GM21737 (cell line): ENCODE data around the gene PROK1.
"Not testable (repeated sequence)": the region's sequence is repeated elsewhere in the genome, so short reads cannot be mapped to it uniquely, and the experiment has no call there.

Experiments
- ATAC-seq: cut with Tn5 transposase; IDR thresholded peaks from one replicate; pipeline ENCODE4 v1.9.1; 2021; ENCODE audit warnings: mild to moderate bottlenecking, moderate library complexity; ENCODE audit not compliant: unreplicated experiment

The PROK1 gene, protein sequence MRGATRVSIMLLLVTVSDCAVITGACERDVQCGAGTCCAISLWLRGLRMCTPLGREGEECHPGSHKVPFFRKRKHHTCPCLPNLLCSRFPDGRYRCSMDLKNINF

DNA sequence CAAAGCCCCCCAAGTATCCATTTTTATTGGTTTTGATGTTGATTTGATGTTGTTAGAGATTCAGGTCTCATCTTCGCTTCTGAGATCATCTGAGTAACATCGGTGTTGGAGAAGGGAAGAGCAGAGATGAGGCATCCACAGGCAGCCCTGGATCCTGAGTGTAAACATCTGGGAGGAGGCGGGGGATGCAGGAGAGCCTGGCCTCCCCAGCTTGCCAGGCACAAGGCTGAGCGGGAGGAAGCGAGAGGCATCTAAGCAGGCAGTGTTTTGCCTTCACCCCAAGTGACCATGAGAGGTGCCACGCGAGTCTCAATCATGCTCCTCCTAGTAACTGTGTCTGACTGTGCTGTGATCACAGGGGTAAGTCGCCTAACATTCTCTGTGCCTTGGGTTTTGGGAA lies at the start of gene PROK1:
PROK1 (plus strand) TSS at position 221 of the 400 bp plus-strand sequence; CDS start at position 289, 68 bp downstream.
- ATAC-seq: no peak

DNA sequence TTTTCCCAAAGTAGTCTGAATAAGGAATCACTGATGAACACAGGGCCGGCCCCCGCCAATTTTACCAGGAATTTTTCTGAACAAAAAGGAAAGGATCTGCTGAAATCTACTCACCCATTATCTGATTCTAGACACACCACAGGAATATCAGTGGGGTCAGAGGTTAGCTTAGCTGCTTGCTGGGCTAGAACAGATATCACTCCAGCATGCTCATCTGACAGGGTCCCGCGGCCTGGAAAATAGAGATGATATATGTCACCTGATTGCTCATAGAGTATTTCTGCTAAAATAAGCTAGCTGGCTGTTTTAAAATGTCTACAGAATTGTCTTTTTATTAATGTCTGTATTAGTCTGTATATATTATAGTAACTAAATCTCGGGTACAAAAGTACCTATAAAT lies 47.1 kb upstream of the PROK1 start:
- ATAC-seq: no peak

DNA sequence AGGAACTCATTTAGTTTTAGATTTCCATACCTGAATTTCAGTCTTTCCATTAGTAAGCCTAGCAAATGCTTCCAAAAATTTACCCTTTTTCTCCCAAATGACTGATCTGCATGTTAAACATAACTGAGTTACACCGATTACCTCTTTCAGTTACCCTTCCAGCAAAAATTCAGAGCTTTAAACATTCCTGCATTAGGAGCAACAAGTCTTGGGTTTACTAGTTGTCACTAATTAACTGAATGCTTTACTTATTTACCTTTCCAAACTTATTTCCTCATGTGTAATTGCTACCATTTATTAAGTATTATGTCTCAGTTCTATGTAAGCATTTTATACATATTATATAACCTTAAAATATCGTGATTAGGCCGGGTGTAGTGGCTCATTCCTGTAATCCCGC lies 46.5 kb upstream of the PROK1 start:
- no peak for ATAC-seq

DNA sequence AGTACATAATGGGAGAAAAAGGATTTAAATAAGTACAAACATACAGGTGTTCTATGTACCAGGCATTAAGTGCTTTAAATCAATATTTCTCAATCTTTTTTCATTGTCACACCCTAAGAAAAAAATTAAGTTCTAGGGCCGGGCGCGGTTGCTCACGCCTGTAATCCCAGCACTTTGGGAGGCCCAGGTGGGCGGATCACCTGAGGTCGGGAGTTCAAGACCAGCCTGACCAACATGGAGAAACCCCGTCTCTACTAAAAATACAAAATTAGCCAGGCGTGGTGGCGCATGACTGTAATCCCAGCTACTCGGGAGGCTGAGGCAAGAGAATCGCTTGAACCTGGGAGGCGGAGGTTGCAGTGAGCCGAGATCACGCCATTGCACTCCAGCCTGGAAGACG lies 44.5 kb upstream of the PROK1 start:
- ATAC-seq: not testable (repeated sequence)

DNA sequence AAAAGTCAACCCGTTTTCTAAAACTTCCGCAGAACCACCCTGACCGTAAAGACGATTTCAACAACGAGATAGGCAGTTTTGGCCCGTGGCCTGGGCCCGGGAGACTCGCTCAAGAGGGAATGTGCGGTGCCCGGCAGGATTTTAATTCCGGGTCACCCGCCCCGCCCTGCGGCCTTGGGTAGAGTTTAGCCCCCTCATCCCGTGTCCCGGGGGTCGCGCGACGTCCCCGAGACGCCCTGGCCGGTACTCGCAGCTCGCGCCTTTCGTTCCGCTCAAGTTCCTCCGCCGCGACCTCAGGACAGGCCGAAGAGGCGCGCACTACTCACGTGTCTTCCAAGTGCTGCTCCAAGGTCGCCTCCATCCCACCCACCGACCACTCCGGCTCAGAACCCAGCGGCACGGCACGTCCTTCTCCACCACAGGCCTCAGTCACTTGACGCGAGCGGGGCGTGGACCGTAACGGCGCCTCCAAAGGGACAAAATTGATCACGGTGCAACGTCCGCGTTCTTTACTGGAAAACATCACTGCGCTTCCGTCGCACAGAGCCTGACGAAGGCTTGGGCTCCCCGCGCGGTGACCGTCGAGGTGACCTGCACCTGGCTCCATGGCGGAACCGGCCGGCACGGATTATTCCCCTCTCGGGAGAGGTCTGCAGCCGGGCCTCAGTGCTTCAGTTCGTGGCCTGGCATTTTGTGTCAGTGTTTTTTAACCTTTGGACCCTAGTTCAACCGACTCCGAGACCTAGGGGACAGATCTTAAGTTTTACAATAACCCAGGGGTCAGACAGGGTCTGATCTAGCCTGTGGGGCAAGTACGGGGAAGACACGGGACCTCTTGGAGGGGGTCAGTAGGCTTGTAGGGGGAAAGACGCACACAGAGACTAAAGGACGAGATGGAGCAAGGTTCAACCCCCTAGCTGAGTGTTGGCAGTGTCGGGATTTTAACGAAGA lies 43.4 kb upstream of the PROK1 start, which contains the start of gene LAMTOR5:
LAMTOR5 (minus strand) TSS at position 435 of the 951 bp plus-strand sequence; CDS start at position 361, 74 bp downstream.
- peak; percentile 73 for ATAC-seq

DNA sequence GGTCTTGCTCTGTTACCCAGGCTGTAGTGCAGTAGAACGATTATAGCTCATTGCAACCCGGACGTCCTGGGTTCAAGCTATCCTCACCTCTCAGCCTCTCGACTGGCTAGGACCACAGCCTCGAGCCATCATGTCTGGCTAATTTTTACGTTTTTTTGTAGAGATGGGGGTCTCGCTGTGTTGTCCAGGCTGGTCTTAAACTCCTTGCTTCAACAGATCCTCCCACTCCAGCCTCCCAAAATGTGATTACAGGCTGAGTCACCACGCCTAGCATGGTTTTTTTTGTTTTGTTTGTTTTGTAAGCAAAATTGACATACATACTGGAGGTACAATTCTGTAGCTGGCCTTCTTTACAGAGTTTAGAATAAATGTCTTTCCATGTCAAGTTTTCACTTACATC lies 42.5 kb upstream of the PROK1 start:
- ATAC-seq: no peak

DNA sequence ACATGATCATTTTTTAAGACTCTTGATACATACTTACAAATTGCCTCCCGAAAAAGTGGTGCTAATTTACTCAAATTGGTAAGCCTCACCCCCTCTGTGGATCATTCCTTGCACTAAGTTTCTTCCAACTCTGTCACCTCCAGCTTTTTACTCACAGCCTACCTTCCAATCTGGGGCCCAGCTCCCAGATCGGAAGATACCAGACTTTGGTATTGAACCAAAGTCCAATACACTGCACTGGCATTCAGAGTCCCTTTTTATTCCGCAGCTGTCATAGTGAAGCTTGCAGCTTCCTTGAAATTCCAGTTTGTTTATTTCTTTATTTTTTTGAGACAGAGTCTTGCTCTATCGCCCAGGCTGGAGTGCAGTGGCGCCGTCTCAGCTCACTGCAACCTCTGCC lies 41.6 kb upstream of the PROK1 start:
- ATAC-seq: no peak

DNA sequence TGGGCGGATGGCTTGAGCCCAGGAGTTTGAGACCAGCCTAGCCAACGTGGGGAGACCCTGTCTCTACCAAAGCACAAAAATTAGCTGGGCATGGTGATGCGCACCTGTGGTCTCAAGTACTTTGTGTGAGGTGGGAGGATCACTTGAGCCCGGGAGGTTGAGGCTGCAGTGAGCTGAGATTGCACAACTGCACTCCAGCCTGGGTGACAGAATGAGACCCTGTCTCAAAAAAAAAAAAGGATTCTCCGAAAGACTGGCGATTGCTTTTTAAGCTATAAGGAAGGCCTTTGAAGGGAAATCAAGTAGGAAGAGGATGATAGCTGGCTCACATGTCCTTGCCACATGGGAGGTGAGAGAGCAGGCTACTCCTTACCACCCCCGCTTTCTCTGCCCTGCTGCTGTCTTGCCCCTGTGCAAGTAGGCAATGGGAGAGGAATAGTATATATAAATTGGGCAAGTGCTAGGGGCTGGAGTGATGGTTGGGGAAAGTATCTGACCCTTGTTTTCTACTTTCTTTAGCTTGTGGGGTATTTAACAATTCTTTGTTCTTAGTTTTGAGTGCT lies 39.7 kb upstream of the PROK1 start:
- ATAC-seq: no peak

DNA sequence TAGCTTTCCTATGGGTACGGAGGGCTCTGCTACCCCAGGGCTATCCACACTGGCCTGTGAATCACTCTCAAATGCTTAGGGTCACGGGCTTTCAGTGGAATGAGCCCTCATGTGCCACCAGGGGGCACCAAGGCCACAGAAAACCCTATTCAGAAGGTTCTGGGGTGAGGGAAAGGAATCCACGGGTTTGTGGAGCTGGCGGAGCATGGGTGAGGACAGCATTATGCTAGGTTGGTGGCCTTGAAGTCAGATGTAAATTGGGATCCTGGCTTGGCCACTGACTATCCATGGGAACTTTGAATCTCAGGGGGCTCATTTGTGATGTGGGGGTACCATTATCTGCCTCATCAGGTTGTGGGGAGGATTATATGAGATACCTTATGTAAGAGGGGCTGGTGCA lies 38.4 kb upstream of the PROK1 start:
- ATAC-seq: no peak

DNA sequence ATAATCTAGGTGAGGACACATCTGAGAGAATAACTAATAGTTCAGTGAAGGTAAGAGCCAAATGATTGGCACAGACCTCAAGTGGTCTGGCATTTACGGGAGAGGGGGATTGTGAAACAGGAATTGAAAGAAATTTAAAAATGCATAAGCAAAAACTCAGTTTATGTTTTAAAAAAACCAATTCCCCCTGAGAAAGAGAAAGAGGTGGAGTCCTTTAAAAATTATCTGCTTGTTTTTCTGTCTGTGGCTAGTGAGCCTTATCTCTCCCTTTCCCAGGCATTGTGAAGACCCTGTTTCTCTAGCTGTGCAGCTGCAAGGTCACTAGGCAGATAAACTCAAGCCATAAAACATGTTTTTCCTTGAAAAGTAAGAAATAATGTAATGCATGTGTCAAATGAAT lies 37.9 kb upstream of the PROK1 start:
- ATAC-seq: not testable (repeated sequence)

DNA sequence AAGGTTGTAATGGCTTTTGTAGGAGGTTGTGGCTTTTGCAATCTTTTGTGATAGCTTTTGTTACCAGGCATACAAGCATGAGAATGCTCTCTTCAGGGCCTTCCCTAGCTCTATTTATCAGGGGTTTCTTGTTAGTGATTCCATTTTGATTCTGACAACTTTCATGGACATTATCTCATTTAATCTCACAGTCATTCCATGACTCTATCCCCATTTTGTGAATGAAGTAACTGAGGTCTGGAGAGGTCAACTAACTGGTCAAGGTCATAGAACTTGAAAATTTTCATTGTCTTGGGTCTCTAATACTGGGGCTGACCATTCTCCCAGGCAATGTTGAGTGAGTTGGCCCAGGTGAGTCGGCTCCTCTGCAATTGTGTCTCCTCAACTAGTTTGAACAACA lies 32.2 kb upstream of the PROK1 start:
- ATAC-seq: no peak

DNA sequence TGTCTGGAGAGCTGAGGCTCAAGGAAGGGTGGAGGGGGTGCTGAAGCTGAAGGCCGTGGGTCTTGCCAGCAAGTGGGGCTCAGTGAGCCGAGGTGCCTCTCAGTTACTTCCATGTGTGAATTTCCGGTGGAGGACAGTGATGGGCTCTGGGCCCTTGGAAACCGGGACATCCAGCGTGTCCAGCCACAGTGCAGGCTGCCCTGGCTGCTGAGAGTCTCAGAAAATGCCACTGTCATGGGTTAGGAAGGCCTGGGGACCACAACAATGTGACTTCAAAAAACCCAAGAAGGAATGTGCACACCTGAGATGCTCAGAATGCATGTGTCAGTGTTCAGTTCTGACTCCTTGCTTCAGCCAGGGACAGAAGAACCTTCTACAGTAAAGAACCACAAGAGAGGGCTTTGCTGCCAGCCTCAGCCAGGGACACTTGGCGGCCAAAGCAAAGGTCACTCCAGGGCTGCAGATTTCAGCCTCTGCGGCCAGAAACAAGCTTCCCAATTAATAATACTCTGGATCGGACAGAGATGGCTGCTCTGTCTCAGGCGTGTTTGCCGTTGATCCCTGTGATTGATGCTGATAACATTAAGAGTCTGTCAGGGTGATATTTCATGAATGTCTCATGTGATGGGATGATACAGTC lies 30.8 kb upstream of the PROK1 start:
- ATAC-seq: no peak

DNA sequence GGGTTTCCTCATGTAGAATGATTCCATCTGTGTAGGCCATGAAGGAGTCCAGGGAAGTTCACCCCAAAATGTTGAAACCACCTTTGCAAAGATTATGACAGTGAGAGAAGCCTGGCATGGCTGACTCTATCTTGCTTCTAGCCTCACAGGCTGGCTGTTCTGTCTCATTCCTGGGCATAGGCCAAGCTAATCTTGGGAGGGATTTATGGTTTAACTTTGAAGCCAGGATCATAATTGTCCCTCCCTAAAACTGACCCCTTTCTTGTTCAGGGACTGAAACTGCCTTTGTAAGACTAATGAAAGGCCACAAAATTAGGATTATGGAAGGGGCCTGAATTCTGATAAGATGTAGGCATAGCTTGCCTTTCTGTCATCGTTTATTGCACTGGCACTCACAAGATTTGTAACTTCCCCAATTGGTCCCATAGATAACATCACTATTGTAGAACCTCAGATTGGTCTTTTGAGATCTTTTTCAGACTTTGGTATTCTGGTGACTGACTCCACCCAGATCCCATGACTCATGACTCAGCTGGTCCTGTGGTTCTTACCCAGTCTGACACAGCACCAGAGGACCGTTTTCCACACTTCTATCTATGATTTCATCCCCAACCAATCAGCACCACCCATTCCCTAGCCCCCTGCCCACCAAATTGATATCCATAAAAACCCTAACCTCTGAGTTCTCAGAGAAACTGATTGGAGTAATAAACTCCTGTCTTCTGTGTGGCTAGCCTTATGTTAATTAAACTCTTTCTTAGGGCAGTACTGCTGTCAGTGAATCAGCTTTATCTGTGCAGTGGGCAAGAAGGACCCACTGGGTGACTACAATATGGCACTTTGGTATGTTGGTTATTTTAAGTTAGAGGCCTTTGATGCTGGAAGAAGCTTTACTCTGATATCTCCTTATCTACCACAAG lies 29.8 kb upstream of the PROK1 start:
- no peak for ATAC-seq

DNA sequence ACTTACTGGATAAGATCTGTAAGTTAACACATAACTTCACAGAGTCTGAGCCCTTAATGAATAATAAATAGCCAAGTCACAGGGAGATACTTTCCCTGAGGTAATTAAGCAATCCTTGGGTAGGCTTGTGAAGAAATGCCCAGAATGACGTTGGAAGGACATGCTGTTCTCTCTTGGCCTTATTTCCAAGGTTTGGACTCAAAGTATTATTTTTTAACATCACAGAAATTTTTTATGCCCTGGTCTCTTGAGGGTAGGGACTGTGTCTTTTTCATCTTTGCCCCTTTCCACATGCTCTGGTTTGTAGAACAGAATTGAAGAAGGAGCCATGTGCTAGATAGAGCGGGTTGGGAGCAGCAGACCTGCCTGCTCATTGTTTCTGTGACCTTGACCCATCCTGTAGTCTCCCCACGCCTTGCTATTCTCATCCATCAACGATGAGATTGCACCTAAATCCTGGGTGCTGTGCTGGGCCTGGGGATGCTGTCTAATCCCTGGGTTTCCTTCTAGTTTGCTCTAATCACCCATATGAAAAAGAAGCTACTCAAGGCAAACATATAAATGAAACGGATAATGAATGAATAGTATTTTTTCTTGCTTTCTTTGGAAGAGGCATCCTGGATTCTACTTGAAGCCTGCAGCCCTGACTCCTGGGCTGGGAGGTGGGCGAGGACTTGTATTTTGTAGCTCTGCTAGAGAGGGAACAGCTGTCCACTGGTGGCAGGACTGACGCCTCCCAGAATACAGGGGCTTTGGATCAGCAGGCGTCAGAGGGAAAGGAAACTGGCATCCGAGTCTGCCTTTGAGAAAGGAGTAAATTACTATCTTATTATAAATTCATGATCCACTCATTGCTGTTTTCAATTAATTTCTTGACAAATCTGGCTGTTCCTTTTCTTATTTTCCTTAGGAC lies 26.0 kb upstream of the PROK1 start:
- ATAC-seq: no peak

DNA sequence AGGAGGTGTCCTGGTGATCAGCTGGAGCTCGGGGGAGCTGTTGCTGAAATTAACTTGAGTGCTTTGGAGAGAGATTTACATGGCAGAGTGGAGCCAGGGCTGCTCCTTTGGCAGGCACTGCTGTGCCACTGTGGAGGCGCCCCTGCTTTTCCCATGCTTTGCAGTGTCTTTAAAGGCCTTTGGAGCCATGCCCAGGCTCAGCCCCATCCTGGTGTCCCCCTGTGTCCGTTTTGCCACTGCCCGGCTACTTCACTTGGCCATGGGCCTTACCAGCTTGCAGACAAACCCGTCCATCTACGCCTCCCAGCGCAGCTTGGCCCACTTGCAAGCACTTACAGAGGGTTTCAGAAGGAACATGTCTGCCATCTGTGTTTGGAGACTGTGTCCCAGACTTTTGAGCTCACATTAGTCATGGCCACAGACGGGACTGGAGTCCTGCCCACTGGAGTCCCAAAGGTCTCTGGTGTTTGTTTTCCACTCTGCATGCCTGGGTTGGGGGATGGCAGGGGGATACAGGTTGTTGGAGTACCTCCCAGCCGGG lies 25.3 kb upstream of the PROK1 start:
- ATAC-seq: no peak

DNA sequence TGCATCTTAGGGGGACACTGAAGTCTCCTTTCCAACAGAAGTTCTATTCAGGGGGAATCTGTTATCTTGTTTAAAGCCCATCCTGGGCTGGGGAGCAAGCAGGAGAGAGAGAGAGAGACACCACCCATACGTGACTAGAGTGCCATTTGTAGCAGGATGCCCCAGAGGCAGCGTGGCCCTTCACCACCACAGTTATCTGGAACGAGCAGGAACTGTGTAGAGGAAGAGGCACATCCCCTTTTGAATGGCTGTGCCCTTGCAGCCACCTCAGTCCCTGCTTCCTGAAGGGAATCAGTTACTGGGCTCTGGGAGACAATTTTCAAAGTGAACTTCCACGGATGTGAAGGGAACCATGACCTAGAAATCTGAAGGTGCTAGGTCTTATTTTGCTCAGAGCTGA lies 24.1 kb upstream of the PROK1 start:
- no peak for ATAC-seq

DNA sequence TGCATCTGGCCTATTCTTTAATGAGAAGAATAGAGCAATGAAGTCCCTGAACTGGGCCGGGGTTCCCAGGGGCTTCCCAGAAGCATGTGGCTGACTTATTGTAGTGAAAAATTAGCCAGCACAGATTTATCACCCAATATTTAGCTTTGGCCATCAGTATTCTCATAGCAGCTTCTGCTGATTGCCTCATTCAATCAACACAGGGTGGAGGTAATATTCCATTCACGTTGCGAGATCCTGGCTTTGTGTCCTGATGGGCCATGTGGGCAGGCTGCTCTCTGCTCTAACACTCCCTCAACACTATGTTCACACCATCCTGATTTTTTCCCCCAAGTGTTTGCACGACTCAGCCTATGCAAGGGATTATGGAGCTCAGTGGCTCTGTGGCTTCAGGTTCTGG lies 22.0 kb upstream of the PROK1 start:
- ATAC-seq: no peak

DNA sequence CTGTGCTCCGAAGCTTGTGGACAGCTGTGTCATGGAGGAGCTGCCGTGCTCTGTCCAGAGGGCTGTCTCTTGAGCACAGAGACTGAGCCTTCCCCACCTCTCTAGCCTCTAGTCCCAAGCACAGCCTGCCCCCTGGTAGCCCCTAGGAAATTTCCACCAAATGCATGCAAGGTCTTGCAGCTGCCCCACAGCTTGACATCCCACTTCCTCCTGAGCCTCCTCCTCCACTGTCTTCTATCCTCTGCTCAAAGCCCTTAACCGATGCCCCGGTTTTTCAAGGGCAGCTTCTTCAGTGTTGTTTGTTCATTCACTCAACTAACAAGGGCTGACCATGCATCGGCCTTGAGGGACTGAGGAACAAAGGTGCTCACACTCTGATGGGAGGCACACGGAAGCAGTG lies 20.6 kb upstream of the PROK1 start:
- ATAC-seq: no peak

DNA sequence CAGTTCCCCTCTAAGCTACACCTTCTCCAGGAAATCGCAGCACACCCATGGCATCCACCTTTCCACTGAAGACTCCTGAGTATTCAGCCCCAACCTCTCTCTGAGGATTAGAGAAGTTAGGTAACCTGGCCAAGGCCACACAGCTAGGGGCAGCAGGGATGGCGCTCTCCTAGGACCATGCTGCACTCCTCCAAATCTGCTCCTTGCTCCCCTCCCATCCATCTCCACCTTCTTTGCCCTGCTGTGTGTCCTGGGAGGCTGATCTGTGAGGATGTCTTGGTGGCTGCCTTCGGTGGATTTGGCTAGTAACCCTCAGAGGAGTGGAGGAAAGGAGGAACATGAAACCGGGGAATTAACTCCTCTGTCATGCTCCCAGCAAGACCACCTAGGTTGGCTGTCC lies 20.0 kb upstream of the PROK1 start:
- no peak for ATAC-seq
